ENCODE data around the gene NDUFS8.
A peak's percentile ranks its signal among the peaks of the same experiment; 100 is the strongest.

The NDUFS8 gene

GRCh38 chr11:68044145-68044813 is 13.8 kb downstream of the NDUFS8 start:
- peak overlapping the region; percentile 3 for H3K4me3 ChIP-seq (ENCODE audit: low read depth, low read length)
- no peak for DNase-seq (ENCODE audit: low read depth)
- TF ChIP-seq CTCF (conservative IDR thresholded peaks at IDR 0.05; ENCODE audit: low read depth, low read length): peak; percentile 24

GRCh38 chr11:68044898-68045351 is 14.4 kb downstream of the NDUFS8 start:
- DNase-seq (ENCODE audit: low read depth): no peak
- no peak for TF ChIP-seq CTCF (conservative IDR thresholded peaks at IDR 0.05; ENCODE audit: low read depth, low read length)

GRCh38 chr11:68047437-68048290 is 17.2 kb downstream of the NDUFS8 start:
- TF ChIP-seq CTCF (conservative IDR thresholded peaks at IDR 0.05; ENCODE audit: low read depth, low read length): no peak
- H3K4me3 ChIP-seq (ENCODE audit: low read depth, low read length): no peak overlapping the region
- DNase-seq (ENCODE audit: low read depth): no peak

More at GRCh38 chr11:68044898-68045351, 14.4 kb downstream of the NDUFS8 start:
- H3K4me3 ChIP-seq (ENCODE audit: low read depth, low read length): no peak overlapping the region

GRCh38 chr11:68048681-68049508 is 18.4 kb downstream of the NDUFS8 start:
- DNase-seq (ENCODE audit: low read depth): no peak
- no peak for TF ChIP-seq CTCF (conservative IDR thresholded peaks at IDR 0.05; ENCODE audit: low read depth, low read length)
- H3K4me3 ChIP-seq (ENCODE audit: low read depth, low read length): no peak overlapping the region

- H3K4me3 ChIP-seq (ENCODE audit: low read depth, low read length): no peak overlapping the region
- no peak for TF ChIP-seq CTCF (conservative IDR thresholded peaks at IDR 0.05; ENCODE audit: low read depth, low read length)
- peak; percentile 47 for DNase-seq (ENCODE audit: low read depth)
These were observed 19.3 kb downstream of the NDUFS8 start for GRCh38 chr11:68049509-68050370.

GRCh38 chr11:68050371-68050841 is 19.9 kb downstream of the NDUFS8 start:
- DNase-seq (ENCODE audit: low read depth): no peak
- no peak for TF ChIP-seq CTCF (conservative IDR thresholded peaks at IDR 0.05; ENCODE audit: low read depth, low read length)
- no peak overlapping the region for H3K4me3 ChIP-seq (ENCODE audit: low read depth, low read length)
